NT2/D1 (cell line): ENCODE measurements around the gene RAF1.

Experiments used
- SUZ12 ChIP-seq: IDR thresholded peaks from 2 replicates; pipeline ENCODE4 v1.6.1; 2011; ENCODE audit not compliant: insufficient read length, insufficient read depth; ENCODE audit errors: extremely low read depth
- ZNF274 ChIP-seq: IDR thresholded peaks from 2 replicates; pipeline ENCODE4 v1.6.1; 2011; ENCODE audit warnings: mild to moderate bottlenecking, low read depth, low read length

- TF ChIP-seq ZNF274: no peak
- no peak for TF ChIP-seq SUZ12
Observed at GRCh38 chr3:12656850-12657249, 7.1 kb downstream of the RAF1 start.
